ENCODE data around the gene ZBTB16.

DNA sequence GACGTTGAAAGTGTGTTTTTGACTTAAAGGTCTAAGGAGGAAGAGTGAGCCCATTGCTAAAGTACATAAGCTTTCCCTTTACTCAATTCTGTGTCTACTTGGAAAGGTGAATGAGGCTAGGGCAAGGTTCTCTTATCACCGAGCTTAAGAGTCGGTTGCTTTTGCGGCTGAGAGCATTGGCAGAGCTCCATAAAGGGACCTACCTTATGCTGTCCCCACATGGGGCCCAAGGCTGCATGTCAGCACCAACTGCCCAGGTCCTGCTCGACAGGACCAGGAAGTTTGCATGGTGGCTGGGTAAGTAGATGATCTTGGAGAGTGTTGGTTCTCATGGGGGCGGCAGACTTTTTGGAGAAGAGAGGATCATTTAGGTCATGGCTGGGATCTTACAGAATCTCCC lies 91.2 kb downstream of the ZBTB16 start:
- no peak for TF ChIP-seq EZH2 (IDR thresholded peaks at IDR 0.05)
- TF ChIP-seq POLR2AphosphoS5 (IDR thresholded peaks at IDR 0.05; ENCODE audit: borderline replicate concordance, low read depth, low read length), result no peak
- TF ChIP-seq FOXP2 (optimal IDR thresholded peaks at IDR 0.05; ENCODE audit: control extremely low read depth, extremely low read length, insufficient read depth), result no peak
